ENCODE results near the gene SDE2. TPM values are rescaled to one million over a fixed set of nuclear protein-coding genes. Genes with fewer than 3 reads are reported as not detected.
"Not testable (repeated sequence)": the region's sequence is repeated elsewhere in the genome, so short reads cannot be mapped to it uniquely, and the experiment has no call there.

SDE2 gene
- total and polyA plus RNA-seq, 2 donors (not counting 1 experiment from before 2014, with no cell fraction given): 10.0 to 26.0 TPM

DNA sequence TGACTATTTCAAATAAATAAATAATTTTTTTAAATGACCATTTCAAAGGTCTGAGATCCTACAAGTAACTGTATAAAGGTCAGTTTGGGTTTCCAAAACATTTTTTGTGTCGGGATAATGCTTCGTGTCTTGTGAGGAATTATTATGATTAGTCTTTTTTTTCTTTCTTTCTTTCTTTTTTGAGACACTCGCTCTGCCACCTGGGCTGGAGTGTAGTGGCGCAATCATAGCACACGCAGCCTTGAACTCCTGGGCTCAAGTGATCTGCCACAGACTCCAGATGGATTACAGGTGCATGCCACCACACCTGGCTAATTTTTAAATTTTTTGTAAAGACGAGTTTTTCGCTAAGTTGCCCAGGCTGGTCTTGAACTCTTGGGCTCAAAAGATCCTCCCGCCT lies 1.9 kb upstream of the SDE2 start:
- H3K4me3 ChIP-seq (ENCODE audit: control extremely low read depth in 1 of 5, extremely low read depth in 1 of 5, insufficient read depth in 1 of 5, low read depth in 2 of 5, low read length in 4 of 5): no peak overlapping the region
- H3K27ac ChIP-seq (ENCODE audit: low read length in 2 of 2): peak overlapping the region; percentile 100
- peaks cover 6% of the 10 kb centered on the region for H4K20me1 ChIP-seq (ENCODE audit: control insufficient read depth, insufficient read depth, low read length, poor library complexity, severe bottlenecking)
- H3K4me2 ChIP-seq (replicated peaks; ENCODE audit: low read depth, low read length, poor library complexity, severe bottlenecking): peak overlapping the region; percentile 90
- H3K9me3 ChIP-seq (ENCODE audit: control extremely low read depth in 1 of 3, control insufficient read depth in 2 of 3, insufficient read depth in 1 of 3, low read length in 2 of 3): no peaks in the 10 kb centered on the region
- Mint-ChIP-seq H3K27ac (peak overlapping the region; percentile 97), H3K9me3 (ENCODE audit: insufficient read depth) (no peaks in the 10 kb centered on the region), H3K27me3 (no peaks in the 10 kb centered on the region), H3K4me3 (peak overlapping the region; percentile 100), H3K4me1 (peaks cover 66% of the 10 kb centered on the region)
- peaks cover 1 to 12% of the 10 kb centered on the region in 2 experiments for H3K36me3 ChIP-seq (replicated peaks in 1 of 2; ENCODE audit: control extremely low read depth in 1 of 2, control insufficient read depth in 1 of 2, extremely low read depth in 1 of 2, insufficient read depth in 2 of 2, low read length in 1 of 2)
- ATAC-seq (ENCODE audit: low read depth) (no peak), DNase-seq (no peak)
- no peak overlapping the region for H3K9ac ChIP-seq (ENCODE audit: low read length)
- H3K4me1 ChIP-seq (ENCODE audit: control insufficient read depth in 2 of 2, insufficient read depth in 2 of 2, low read length in 2 of 2): peaks cover 70 to 78% of the 10 kb centered on the region in 2 donors
- CTCF ChIA-PET: interaction anchor here (0.7 to 3.4 kb wide), 6 partner anchors 14 to 406 kb away, joined by 3 to 35 read pairs (median 12); partner anchors contain the start of gene H3-3A
- POLR2A ChIA-PET: interaction anchor here (6.5 to 8.1 kb wide), 2 partner anchors 28 to 61 kb away, joined by 102 to 195 read pairs; partner anchors contain the start of gene H3-3A
- peaks cover 36% of the 10 kb centered on the region for H3K79me2 ChIP-seq (ENCODE audit: control insufficient read depth, insufficient read depth, low read length)
- H3K27me3 ChIP-seq (replicated peaks in 1 of 4; ENCODE audit: control extremely low read depth in 1 of 4, control insufficient read depth in 3 of 4, insufficient read depth in 4 of 4, low read length in 3 of 4): no peaks in the 10 kb centered on the region
- no peak overlapping the region for H2AFZ ChIP-seq (ENCODE audit: insufficient read depth, low read depth, low read length, poor library complexity, severe bottlenecking)
- no peak for TF ChIP-seq EZH2 (IDR thresholded peaks at IDR 0.05; ENCODE audit: borderline replicate concordance, insufficient read depth, low read depth, low read length, poor library complexity, severe bottlenecking)
- TF ChIP-seq, protein P1, sequence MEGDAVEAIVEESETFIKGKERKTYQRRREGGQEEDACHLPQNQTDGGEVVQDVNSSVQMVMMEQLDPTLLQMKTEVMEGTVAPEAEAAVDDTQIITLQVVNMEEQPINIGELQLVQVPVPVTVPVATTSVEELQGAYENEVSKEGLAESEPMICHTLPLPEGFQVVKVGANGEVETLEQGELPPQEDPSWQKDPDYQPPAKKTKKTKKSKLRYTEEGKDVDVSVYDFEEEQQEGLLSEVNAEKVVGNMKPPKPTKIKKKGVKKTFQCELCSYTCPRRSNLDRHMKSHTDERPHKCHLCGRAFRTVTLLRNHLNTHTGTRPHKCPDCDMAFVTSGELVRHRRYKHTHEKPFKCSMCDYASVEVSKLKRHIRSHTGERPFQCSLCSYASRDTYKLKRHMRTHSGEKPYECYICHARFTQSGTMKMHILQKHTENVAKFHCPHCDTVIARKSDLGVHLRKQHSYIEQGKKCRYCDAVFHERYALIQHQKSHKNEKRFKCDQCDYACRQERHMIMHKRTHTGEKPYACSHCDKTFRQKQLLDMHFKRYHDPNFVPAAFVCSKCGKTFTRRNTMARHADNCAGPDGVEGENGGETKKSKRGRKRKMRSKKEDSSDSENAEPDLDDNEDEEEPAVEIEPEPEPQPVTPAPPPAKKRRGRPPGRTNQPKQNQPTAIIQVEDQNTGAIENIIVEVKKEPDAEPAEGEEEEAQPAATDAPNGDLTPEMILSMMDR (IDR thresholded peaks at IDR 0.05): no peak
- WGBS (ENCODE audit: insufficient coverage): 79% methylated on average over 5 of the region's 8 CpGs
- intact Hi-C loops (cut with micrococcal nuclease): loop anchor here (2.0 kb wide), 1 partner anchor 572 kb away; the partner anchor contains the start of gene LBR

DNA sequence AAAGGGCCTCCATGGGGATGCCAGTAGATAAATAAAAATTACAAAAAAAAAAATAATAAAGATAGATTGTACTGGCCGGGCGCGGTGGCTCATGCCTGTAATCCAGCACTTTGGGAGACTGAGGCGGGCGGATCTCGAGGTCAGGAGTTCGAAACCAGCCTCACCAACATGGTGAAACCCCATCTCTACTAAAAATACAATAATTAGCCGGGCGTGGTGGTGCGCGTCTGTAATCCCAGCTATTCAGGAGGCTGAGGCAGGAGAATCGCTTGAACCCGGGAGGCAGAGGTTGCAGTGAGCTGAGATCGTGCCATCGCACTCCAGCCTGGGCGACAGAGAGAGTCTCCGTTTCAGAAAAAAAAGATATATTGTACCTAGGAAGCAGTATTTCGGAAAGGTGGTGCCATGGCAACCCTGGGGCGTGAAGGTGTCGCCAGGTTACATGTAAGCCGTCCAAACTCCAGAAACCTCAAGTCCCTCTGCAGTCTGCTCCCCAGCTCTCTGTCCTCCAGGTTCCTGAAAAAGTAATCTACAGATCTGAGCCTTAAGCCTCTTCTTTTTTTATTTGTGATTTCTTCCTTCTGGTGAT lies 1.4 kb upstream of the SDE2 start:
- peaks cover 1 to 16% of the 10 kb centered on the region in 2 experiments for H3K36me3 ChIP-seq (replicated peaks in 1 of 2; ENCODE audit: control extremely low read depth in 1 of 2, control insufficient read depth in 1 of 2, extremely low read depth in 1 of 2, insufficient read depth in 2 of 2, low read length in 1 of 2)
- not testable (repeated sequence) for H3K9me3 ChIP-seq (ENCODE audit: control extremely low read depth in 1 of 3, control insufficient read depth in 2 of 3, insufficient read depth in 1 of 3, low read length in 2 of 3); H3K9me3 Mint-ChIP-seq (ENCODE audit: insufficient read depth); H3K27me3 ChIP-seq (replicated peaks in 1 of 4; ENCODE audit: control extremely low read depth in 1 of 4, control insufficient read depth in 3 of 4, insufficient read depth in 4 of 4, low read length in 3 of 4); H3K27me3 Mint-ChIP-seq; ATAC-seq (ENCODE audit: low read depth); H2AFZ ChIP-seq (ENCODE audit: insufficient read depth, low read depth, low read length, poor library complexity, severe bottlenecking)
- whole genome bisulfite sequencing (ENCODE audit: insufficient coverage): 58% methylated on average over 14 of the region's 21 CpGs
- peak; percentile 36 for DNase-seq
- H3K79me2 ChIP-seq (ENCODE audit: control insufficient read depth, insufficient read depth, low read length): peaks cover 41% of the 10 kb centered on the region
- Mint-ChIP-seq H3K27ac (peak overlapping the region; percentile 97), H3K4me3 (peak overlapping the region; percentile 100), H3K4me1 (peaks cover 71% of the 10 kb centered on the region)
- peaks cover 70 to 78% of the 10 kb centered on the region in 2 donors for H3K4me1 ChIP-seq (ENCODE audit: control insufficient read depth in 2 of 2, insufficient read depth in 2 of 2, low read length in 2 of 2)
- intact Hi-C loops (cut with micrococcal nuclease): loop anchor here (2.0 kb wide), 1 partner anchor 572 kb away; the partner anchor contains the start of gene LBR
- peak overlapping the region; percentile 100 for H3K27ac ChIP-seq (ENCODE audit: low read length in 2 of 2)
- peak overlapping the region; percentile 90 for H3K4me2 ChIP-seq (replicated peaks; ENCODE audit: low read depth, low read length, poor library complexity, severe bottlenecking)
- H4K20me1 ChIP-seq (ENCODE audit: control insufficient read depth, insufficient read depth, low read length, poor library complexity, severe bottlenecking): peaks cover 11% of the 10 kb centered on the region
- CTCF ChIA-PET: interaction anchor here (0.7 to 3.4 kb wide), 13 partner anchors 13 to 519 kb away, joined by 3 to 35 read pairs (median 7); partner anchors contain the start of gene H3-3A
- POLR2A ChIA-PET: interaction anchor here (0.7 to 8.1 kb wide), 11 partner anchors 10 to 533 kb away, joined by 3 to 195 read pairs (median 8); partner anchors contain the start of gene H3-3A
- peak overlapping the region; percentile 61 to 75 (median 65) for H3K4me3 ChIP-seq (ENCODE audit: control extremely low read depth in 1 of 5, extremely low read depth in 1 of 5, insufficient read depth in 1 of 5, low read depth in 2 of 5, low read length in 4 of 5)
- peak overlapping the region; percentile 89 for H3K9ac ChIP-seq (ENCODE audit: low read length)

All from B cell (primary cell).